ENCODE data around the gene YBX1. TPM values are rescaled to one million over a fixed set of nuclear protein-coding genes. Genes with fewer than 3 reads are reported as not detected.
"Not testable (repeated sequence)": the region's sequence is repeated elsewhere in the genome, so short reads cannot be mapped to it uniquely, and the experiment has no call there.

The YBX1 gene
- total and polyA plus RNA-seq, 9 donors: 671 to 1,154 (median 1,053) TPM

DNA sequence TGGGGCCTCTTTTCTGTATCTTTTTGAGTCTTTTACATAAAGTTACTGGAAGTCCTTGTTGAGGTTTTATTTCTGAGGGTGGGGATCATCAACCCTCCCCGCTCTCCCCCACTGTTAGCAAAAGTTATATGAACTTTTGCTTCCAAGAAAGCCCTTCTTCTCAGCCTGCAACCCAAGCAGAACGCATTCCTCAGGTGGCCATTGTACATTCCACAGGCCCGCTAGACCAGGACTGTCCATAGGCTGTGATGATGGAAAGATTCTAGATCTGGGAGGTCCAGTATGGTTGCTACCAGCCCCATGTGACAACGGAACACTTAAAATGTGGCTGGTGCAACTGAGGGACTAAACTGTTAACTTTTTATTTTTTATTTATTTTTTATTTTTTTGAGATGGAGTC lies 11.8 kb upstream of the YBX1 start:
- no peak overlapping the region for H3K4me3 ChIP-seq (ENCODE audit: low read length)
- H3K27ac ChIP-seq (ENCODE audit: low read length): peak overlapping the region; percentile 47
- peaks cover 51% of the 10 kb centered on the region for H3K36me3 ChIP-seq (ENCODE audit: control insufficient read depth, insufficient read depth, low read length)
- H3K27me3 ChIP-seq (ENCODE audit: control insufficient read depth, insufficient read depth, low read length): no peaks in the 10 kb centered on the region
- WGBS (ENCODE audit: insufficient coverage): 100% methylated on average over 1 of the region's 4 CpGs
- no peaks in the 10 kb centered on the region for H3K9me3 ChIP-seq (replicated peaks; ENCODE audit: control insufficient read depth, low read depth, low read length)
- H3K4me1 ChIP-seq (ENCODE audit: control insufficient read depth, insufficient read depth, low read length): peaks cover 11% of the 10 kb centered on the region
- no peak for DNase-seq

DNA sequence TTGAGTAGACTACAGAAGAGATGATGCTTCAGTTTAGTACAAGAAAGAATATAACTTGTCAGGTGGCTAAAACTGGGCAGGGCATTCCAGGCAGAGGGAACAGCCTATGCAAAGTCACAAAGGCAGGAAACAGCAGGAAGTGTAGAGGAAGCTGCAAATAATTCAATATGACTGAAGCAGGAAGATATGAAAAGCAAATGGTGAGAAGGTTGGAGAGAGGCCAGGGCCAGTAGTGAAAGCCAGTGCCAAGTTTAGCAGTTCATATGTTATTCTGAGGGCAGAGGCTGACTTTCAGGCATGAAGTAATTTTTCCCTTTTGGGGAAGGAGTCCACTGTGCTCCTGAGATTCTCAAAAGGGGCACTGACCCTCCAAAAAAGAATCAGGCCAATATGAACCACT lies 8.0 kb upstream of the YBX1 start:
- Histone ChIP-seq H3K27me3 (ENCODE audit: control insufficient read depth, insufficient read depth, low read length) (no peaks in the 10 kb centered on the region), H3K4me1 (ENCODE audit: control insufficient read depth, insufficient read depth, low read length) (peaks cover 23% of the 10 kb centered on the region), H3K4me3 (ENCODE audit: low read length) (no peak overlapping the region), H3K27ac (ENCODE audit: low read length) (peak overlapping the region; percentile 72), H3K9me3 (replicated peaks; ENCODE audit: control insufficient read depth, low read depth, low read length) (no peaks in the 10 kb centered on the region), H3K36me3 (ENCODE audit: control insufficient read depth, insufficient read depth, low read length) (peaks cover 29% of the 10 kb centered on the region)
- peak; percentile 36 for DNase-seq

- DNase-seq: peak; percentile 40
- H3K36me3 ChIP-seq (ENCODE audit: control insufficient read depth, insufficient read depth, low read length): peaks cover 28% of the 10 kb centered on the region
Measured at GRCh38 chr1:42674682-42675081, 7.5 kb upstream of the YBX1 start.

GRCh38 chr1:42675467-42675866 lies 6.8 kb upstream of the YBX1 start:
- Histone ChIP-seq H3K4me3 (ENCODE audit: low read length) (no peak overlapping the region), H3K4me1 (ENCODE audit: control insufficient read depth, insufficient read depth, low read length) (peaks cover 19% of the 10 kb centered on the region), H3K9me3 (replicated peaks; ENCODE audit: control insufficient read depth, low read depth, low read length) (no peaks in the 10 kb centered on the region), H3K27ac (ENCODE audit: low read length) (no peak overlapping the region), H3K27me3 (ENCODE audit: control insufficient read depth, insufficient read depth, low read length) (no peaks in the 10 kb centered on the region), H3K36me3 (ENCODE audit: control insufficient read depth, insufficient read depth, low read length) (peaks cover 22% of the 10 kb centered on the region)
- DNase-seq: no peak
- WGBS (ENCODE audit: insufficient coverage): 80% methylated on average over 2 of the region's 3 CpGs

More at GRCh38 chr1:42674682-42675081, 7.5 kb upstream of the YBX1 start:
- no peaks in the 10 kb centered on the region for H3K27me3 ChIP-seq (ENCODE audit: control insufficient read depth, insufficient read depth, low read length)
- no peak overlapping the region for H3K4me3 ChIP-seq (ENCODE audit: low read length)
- peaks cover 24% of the 10 kb centered on the region for H3K4me1 ChIP-seq (ENCODE audit: control insufficient read depth, insufficient read depth, low read length)
- H3K27ac ChIP-seq (ENCODE audit: low read length): peak overlapping the region; percentile 72
- no peaks in the 10 kb centered on the region for H3K9me3 ChIP-seq (replicated peaks; ENCODE audit: control insufficient read depth, low read depth, low read length)
- WGBS (ENCODE audit: insufficient coverage): no CpG with 5 or more reads among the region's 1 CpG

DNA sequence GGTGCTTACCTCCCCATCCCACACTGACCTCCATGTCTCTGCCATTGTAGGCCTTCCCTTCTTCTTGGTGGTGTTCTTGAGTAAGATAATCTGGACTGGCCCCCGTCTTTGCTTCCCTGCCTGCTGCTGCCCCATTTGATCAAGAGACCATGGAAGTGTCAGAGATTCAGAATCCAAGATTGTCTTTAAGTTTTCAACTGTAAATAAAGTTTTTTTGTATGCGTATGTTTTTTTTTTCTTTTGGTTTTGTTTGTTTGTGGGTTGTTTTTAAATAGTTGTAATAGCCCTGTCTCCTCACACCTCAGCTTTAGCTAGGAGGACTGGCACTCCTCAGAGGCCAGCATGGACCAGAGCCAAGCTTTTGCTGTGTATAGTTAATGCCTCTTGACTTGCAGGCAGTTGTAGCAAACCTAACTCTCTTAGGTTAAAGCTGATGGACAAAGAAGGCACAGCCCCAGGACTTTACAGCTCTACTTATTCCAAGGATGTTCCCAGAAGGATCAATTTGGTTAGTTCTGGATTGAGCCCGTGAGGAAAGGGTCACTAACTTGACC lies 5.6 kb upstream of the YBX1 start:
- Histone ChIP-seq H3K4me3 (ENCODE audit: low read length) (no peak overlapping the region), H3K27ac (ENCODE audit: low read length) (no peak overlapping the region), H3K9me3 (replicated peaks; ENCODE audit: control insufficient read depth, low read depth, low read length) (no peaks in the 10 kb centered on the region), H3K27me3 (ENCODE audit: control insufficient read depth, insufficient read depth, low read length) (no peaks in the 10 kb centered on the region), H3K36me3 (ENCODE audit: control insufficient read depth, insufficient read depth, low read length) (peaks cover 21% of the 10 kb centered on the region), H3K4me1 (ENCODE audit: control insufficient read depth, insufficient read depth, low read length) (peaks cover 23% of the 10 kb centered on the region)
- WGBS (ENCODE audit: insufficient coverage): no CpG with 5 or more reads among the region's 3 CpGs
- DNase-seq: no peak

GRCh38 chr1:42679364-42679983 lies 2.7 kb upstream of the YBX1 start:
- Histone ChIP-seq H3K4me3 (ENCODE audit: low read length) (no peak overlapping the region), H3K4me1 (ENCODE audit: control insufficient read depth, insufficient read depth, low read length) (peaks cover 24% of the 10 kb centered on the region), H3K27ac (ENCODE audit: low read length) (no peak overlapping the region), H3K9me3 (replicated peaks; ENCODE audit: control insufficient read depth, low read depth, low read length) (no peaks in the 10 kb centered on the region), H3K36me3 (ENCODE audit: control insufficient read depth, insufficient read depth, low read length) (peaks cover 15% of the 10 kb centered on the region), H3K27me3 (ENCODE audit: control insufficient read depth, insufficient read depth, low read length) (no peaks in the 10 kb centered on the region)
- DNase-seq: peak; percentile 47
- WGBS (ENCODE audit: insufficient coverage): no CpG with 5 or more reads among the region's 10 CpGs

DNA sequence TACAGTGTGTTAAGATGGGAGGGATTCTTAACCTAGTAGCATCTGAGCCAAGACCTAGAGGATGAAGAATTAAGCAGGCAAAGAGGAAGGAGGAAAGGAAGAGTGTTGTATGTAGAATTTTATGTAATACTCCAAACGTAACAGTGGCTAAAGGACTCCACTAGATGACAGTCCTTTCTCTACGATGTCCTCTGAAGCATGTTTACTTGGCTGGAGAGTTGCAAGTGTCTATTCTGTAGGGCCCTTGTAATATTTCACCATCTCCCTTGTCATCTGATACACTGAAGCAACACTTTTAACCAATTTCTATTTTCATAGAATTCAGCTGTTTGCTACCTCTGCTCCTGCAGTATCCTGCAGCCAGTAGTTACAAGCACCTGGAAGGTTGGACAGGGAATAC lies 2.2 kb upstream of the YBX1 start:
- Histone ChIP-seq H3K4me3 (ENCODE audit: low read length) (no peak overlapping the region), H3K27ac (ENCODE audit: low read length) (no peak overlapping the region), H3K36me3 (ENCODE audit: control insufficient read depth, insufficient read depth, low read length) (peaks cover 13% of the 10 kb centered on the region), H3K4me1 (ENCODE audit: control insufficient read depth, insufficient read depth, low read length) (peaks cover 23% of the 10 kb centered on the region), H3K27me3 (ENCODE audit: control insufficient read depth, insufficient read depth, low read length) (no peaks in the 10 kb centered on the region), H3K9me3 (replicated peaks; ENCODE audit: control insufficient read depth, low read depth, low read length) (no peaks in the 10 kb centered on the region)
- 60% methylated on average over 1 of the region's 2 CpGs for WGBS (ENCODE audit: insufficient coverage)
- DNase-seq: no peak

DNA sequence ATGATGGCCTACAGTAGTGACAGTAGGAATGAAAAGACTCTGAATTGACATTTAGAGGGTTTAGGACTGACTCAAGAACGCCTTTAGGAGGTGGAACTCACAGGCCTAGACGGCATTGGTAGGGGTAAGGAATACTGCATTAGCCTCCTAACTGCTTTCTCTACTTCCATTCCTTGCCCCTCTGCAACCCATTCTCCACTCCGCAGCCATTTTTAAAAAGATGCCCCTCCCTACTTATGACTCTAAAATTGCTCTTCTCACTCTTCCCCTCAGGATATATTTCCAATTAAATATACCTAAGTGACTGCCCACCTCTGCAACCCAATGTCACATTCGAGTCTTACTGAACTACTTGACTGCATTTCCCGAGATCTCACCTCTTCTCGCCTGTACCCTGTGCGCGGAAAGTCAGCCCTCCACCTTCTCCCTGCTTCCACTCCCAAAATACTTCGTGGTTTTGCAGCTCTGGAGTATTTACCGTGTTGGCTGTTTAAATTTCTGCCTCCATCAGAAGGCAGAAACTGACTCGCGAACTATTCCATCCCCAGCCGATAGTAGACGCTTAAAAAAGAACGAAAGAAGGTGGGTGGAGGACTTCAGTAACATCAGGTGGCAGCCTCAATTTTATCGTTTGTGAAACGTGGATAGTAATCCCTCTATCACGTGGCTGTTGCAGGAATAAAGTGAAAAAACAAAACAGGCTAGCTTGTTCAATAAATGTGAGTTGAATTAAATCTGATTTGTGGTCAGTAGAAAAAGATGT lies 1.1 kb upstream of the YBX1 start:
- peak overlapping the region; percentile 77 for H3K4me3 ChIP-seq (ENCODE audit: low read length)
- H3K27me3 ChIP-seq (ENCODE audit: control insufficient read depth, insufficient read depth, low read length): no peaks in the 10 kb centered on the region
- peaks cover 4% of the 10 kb centered on the region for H3K36me3 ChIP-seq (ENCODE audit: control insufficient read depth, insufficient read depth, low read length)
- peak overlapping the region; percentile 94 for H3K27ac ChIP-seq (ENCODE audit: low read length)
- 2% methylated on average over 9 of the region's 18 CpGs for WGBS (ENCODE audit: insufficient coverage)
- peaks cover 19% of the 10 kb centered on the region for H3K4me1 ChIP-seq (ENCODE audit: control insufficient read depth, insufficient read depth, low read length)
- no peaks in the 10 kb centered on the region for H3K9me3 ChIP-seq (replicated peaks; ENCODE audit: control insufficient read depth, low read depth, low read length)
- DNase-seq: peak; percentile 54

DNA sequence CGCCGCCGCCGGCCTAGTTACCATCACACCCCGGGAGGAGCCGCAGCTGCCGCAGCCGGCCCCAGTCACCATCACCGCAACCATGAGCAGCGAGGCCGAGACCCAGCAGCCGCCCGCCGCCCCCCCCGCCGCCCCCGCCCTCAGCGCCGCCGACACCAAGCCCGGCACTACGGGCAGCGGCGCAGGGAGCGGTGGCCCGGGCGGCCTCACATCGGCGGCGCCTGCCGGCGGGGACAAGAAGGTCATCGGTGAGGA lies 193 bp downstream of the YBX1 start:
- Histone ChIP-seq H3K4me3 (ENCODE audit: low read length) (peak overlapping the region; percentile 77), H3K4me1 (ENCODE audit: control insufficient read depth, insufficient read depth, low read length) (peaks cover 21% of the 10 kb centered on the region), H3K27ac (ENCODE audit: low read length) (peak overlapping the region; percentile 94)
- H3K27me3 ChIP-seq (ENCODE audit: control insufficient read depth, insufficient read depth, low read length); DNase-seq; H3K36me3 ChIP-seq (ENCODE audit: control insufficient read depth, insufficient read depth, low read length); H3K9me3 ChIP-seq (replicated peaks; ENCODE audit: control insufficient read depth, low read depth, low read length): not testable (repeated sequence)
- under 1% methylated on average over 25 of the region's 33 CpGs for WGBS (ENCODE audit: insufficient coverage)

DNA sequence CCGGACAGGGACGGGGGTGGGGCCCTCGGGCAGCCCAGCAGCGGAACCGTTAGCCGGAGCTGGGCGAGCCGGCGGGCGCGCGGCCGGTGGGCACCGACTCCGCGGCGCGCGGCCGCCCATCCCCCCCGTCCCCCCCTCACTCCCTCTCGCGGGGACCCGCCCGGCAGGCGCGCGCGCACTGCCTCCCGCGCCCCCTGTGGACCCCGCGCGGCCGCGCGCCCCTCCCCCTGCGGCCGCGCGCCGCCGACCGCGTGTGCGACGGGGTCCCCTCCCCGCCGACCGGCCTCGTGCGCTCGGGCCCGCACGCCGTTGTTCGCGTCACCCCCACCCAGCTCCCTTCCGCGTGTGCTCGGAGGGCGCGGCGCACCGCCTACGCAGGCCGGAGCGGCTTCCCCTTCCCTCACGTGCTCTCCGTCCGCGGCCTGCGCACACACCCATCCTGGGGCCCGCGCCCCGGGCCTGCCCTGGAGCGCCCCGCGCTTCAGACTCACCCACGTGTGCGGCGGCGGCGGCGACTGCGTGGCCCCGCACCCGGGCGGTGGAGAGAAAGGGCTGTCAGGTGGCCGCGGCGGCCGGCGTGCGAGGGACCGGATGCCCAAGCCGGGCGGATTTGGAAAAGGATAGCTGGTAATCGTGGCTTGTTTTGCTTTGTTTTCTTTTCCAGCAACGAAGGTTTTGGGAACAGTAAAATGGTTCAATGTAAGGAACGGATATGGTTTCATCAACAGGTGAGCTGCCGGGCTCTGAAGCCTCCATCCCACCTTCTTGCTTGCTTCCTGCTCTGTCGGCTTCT lies 717 bp downstream of the YBX1 start:
- Histone ChIP-seq H3K9me3 (replicated peaks; ENCODE audit: control insufficient read depth, low read depth, low read length) (no peaks in the 10 kb centered on the region), H3K27me3 (ENCODE audit: control insufficient read depth, insufficient read depth, low read length) (no peaks in the 10 kb centered on the region), H3K4me3 (ENCODE audit: low read length) (peak overlapping the region; percentile 77), H3K4me1 (ENCODE audit: control insufficient read depth, insufficient read depth, low read length) (peaks cover 18% of the 10 kb centered on the region), H3K36me3 (ENCODE audit: control insufficient read depth, insufficient read depth, low read length) (peaks cover 6% of the 10 kb centered on the region), H3K27ac (ENCODE audit: low read length) (peak overlapping the region; percentile 94)
- DNase-seq: peak; percentile 88
- under 1% methylated on average over 88 of the region's 103 CpGs for WGBS (ENCODE audit: insufficient coverage)
